Inflammatory macrophage treated with lipopolysaccharide for 1 hour (primary cell): Measurements from ENCODE around the gene CLCN2.
A peak's percentile ranks its signal among the peaks of the same experiment; 100 is the strongest.
"Not testable (repeated sequence)": the region's sequence is repeated elsewhere in the genome, so short reads cannot be mapped to it uniquely, and the experiment has no call there.

Experiments
- DNase-seq, 2 donors: peaks; one replicate each; pipeline ENCODE4 v3.0.0-alpha.2; 2020 to 2022

Gene CLCN2

GRCh38 chr3:184344579-184345316 is 16.7 kb downstream of the CLCN2 start:
- no peak for DNase-seq

GRCh38 chr3:184343200-184343876 is 18.1 kb downstream of the CLCN2 start:
- no peak for DNase-seq

GRCh38 chr3:184341925-184342324 is 19.5 kb downstream of the CLCN2 start:
- DNase-seq: no peak

- not testable (repeated sequence) for DNase-seq
Measured at GRCh38 chr3:184339451-184340135, 21.8 kb downstream of the CLCN2 start.

GRCh38 chr3:184339001-184339400 is 22.4 kb downstream of the CLCN2 start:
- DNase-seq: no peak

GRCh38 chr3:184338511-184338945 is 22.9 kb downstream of the CLCN2 start:
- DNase-seq: peak; percentile 31 to 56

- no peak for DNase-seq
Measured at GRCh38 chr3:184337981-184338380, 23.4 kb downstream of the CLCN2 start.

GRCh38 chr3:184337399-184337714 is 24.0 kb downstream of the CLCN2 start, which contains the start of gene FAM131A:
FAM131A (plus strand) TSS chr3:184337600; CDS start chr3:184337631, 31 bp downstream.
- DNase-seq: no peak

GRCh38 chr3:184336547-184337398 is 24.6 kb downstream of the CLCN2 start:
- peak; percentile 52 to 58 for DNase-seq

- DNase-seq: peak; percentile 48 to 89
Measured at GRCh38 chr3:184335661-184336546, 25.5 kb downstream of the CLCN2 start.

- no peak for DNase-seq
Measured at GRCh38 chr3:184335291-184335660, 26.1 kb downstream of the CLCN2 start.

- peak; percentile 11 to 44 for DNase-seq
Measured at GRCh38 chr3:184334470-184335158, 26.8 kb downstream of the CLCN2 start.

- no peak for DNase-seq
Measured at GRCh38 chr3:184333700-184334099, 27.7 kb downstream of the CLCN2 start.

- DNase-seq: no peak
Measured at GRCh38 chr3:184333190-184333589, 28.2 kb downstream of the CLCN2 start.

- DNase-seq: no peak
Measured at GRCh38 chr3:184332370-184333090, 28.9 kb downstream of the CLCN2 start.

- no peak for DNase-seq
Measured at GRCh38 chr3:184328516-184328915, 32.9 kb downstream of the CLCN2 start.

GRCh38 chr3:184327171-184327570 is 34.2 kb downstream of the CLCN2 start:
- DNase-seq: no peak

- DNase-seq: no peak
Measured at GRCh38 chr3:184325715-184326369, 35.6 kb downstream of the CLCN2 start.

GRCh38 chr3:184325269-184325668 is 36.1 kb downstream of the CLCN2 start:
- no peak for DNase-seq

GRCh38 chr3:184323696-184324095 is 37.7 kb downstream of the CLCN2 start:
- DNase-seq: no peak
